Activated CD8-positive, alpha-beta memory T cell treated with anti-CD3 and anti-CD28 coated beads, Interleukin-2, amount 50 U/mL, for 4 hours (primary cell): ENCODE measurements around the gene ALDH1A1.
"Not testable (repeated sequence)": the region's sequence is repeated elsewhere in the genome, so short reads cannot be mapped to it uniquely, and the experiment has no call there.

ENCODE experiments used
- DNase-seq: peaks from one replicate; pipeline ENCODE4 v3.0.0-alpha.2; 2020

The ALDH1A1 gene

DNA sequence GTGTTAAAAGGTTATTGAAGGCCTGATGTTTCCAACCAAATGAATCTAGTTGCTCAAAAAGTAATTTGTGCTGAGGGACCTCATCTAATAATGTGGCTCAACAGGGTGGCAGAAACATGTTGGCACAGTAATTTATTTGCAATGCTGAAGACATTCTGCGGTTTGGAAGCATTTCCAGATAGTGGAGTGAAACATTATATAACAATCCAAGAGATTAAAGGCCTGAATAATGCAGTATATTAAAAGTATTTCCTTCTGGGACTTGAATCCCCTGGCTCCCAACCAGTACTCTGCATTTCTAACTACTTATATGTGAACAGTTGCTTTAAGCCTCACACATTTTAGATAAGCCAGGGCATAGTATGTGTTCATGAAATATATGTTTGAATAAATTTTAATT lies 25.9 kb upstream of the ALDH1A1 start:
- DNase-seq = no peak

DNA sequence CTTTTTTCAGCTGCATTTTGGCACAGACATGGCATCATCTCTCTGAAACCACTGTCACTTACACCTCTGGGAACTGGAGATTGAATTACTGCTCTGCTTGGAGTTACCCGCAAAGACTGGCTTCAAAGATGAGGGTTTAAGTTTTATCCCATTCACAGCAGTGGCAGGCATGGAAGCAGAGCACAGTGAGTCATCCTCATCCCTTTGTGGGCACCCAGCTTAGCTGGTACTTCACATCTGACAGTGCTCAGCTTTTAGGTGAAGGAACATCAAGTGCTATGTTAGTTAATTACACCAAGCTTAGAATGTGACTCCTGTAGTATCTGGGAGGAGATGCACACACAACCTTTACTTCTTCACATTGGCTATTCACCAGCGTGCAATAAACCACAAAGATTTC lies 24.8 kb upstream of the ALDH1A1 start:
- no peak for DNase-seq

DNA sequence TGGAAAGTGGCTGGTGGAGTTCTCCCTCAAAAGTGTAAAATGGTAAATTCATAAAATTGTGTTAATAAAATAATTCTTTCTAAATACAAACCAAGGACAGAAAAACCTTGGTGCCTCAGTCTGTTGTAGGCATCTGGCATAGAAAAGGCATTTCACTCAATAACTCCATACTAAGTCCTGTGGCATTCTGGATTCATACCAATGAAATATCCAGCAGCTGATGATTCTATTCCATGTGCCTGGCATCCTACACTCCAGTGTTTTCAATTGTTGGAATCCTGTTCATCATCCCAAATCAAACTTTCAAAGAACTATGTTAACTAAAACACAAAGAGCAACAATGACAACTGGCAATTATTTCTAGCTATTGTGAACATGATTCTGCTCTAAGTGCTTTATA lies 21.6 kb upstream of the ALDH1A1 start:
- no peak for DNase-seq

GRCh38 chr9:72972636-72973035 lies 19.8 kb upstream of the ALDH1A1 start:
- DNase-seq = no peak

GRCh38 chr9:72971411-72971810 lies 18.6 kb upstream of the ALDH1A1 start:
- no peak for DNase-seq

- no peak for DNase-seq
Observed at GRCh38 chr9:72960446-72960845, 7.6 kb upstream of the ALDH1A1 start.

- DNase-seq = no peak
Observed at GRCh38 chr9:72958485-72959281, 5.8 kb upstream of the ALDH1A1 start.

DNA sequence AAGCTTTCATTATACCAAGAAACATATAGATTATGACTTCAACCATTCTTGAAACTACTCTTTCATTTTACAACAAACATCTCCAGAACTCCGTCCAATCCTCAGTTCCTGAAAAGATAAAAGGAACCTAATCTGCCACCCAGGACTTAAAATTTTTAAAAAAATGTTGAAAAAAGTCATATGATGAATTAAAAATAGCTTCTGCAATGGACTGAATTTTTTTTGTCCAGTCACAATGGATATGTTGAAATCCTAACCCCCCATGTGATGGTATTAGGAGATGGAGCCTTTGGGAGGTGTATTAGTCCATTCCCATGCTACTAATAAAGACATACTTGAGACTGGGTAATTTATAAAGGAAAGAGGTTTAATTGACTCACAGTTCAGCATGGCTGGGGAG lies 2.7 kb upstream of the ALDH1A1 start:
- no peak for DNase-seq

DNA sequence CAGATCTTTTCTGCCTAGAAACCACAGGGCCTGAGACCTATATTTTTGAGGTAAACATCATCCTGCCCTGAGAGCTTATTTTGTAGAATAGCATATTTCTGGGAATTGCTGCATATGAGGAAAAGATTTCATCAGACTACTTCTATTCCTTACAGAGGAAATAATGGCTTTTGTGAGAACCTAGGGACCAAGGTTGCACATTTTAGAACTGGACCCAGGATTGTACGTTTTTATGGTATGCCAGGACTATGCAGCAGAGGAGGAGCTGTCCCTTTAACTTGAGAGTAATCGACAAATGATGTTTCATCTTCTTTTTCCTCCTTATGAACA lies 2.2 kb upstream of the ALDH1A1 start:
- DNase-seq = no peak

DNA sequence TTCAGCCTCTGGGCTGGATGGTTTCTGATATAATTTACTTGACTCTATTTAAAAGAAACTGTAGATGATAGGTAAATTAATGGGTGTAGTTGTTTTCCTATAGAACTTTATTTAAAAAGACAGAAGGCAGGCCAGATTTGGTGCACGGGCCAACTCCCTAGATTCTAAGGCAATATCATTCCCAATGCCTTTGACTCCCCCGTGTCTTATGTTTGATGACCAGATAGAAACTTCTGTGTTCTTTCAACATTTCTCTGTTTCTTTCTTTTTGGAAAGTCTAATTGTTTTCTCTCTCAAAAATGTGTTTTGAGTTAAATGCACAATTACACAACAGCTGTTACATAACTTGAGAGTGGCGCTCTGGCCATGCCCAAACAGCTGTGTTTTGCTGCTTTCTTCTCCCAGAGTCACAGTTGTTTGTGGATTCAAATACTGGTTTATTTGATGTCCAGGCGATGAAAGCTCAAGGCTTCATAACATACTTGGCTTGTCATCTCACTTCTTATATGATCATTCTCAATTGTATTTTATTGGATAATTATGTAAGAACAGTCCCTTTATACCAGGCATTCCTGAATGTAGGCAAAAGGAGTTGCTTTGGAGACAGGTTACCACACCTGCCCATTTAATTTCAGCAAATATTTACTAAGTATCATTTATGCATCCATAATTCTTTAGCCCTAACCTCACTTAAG lies 1.7 kb upstream of the ALDH1A1 start:
- no peak for DNase-seq

- DNase-seq = no peak
Observed at GRCh38 chr9:72952381-72952690, 517 bp downstream of the ALDH1A1 start.

DNA sequence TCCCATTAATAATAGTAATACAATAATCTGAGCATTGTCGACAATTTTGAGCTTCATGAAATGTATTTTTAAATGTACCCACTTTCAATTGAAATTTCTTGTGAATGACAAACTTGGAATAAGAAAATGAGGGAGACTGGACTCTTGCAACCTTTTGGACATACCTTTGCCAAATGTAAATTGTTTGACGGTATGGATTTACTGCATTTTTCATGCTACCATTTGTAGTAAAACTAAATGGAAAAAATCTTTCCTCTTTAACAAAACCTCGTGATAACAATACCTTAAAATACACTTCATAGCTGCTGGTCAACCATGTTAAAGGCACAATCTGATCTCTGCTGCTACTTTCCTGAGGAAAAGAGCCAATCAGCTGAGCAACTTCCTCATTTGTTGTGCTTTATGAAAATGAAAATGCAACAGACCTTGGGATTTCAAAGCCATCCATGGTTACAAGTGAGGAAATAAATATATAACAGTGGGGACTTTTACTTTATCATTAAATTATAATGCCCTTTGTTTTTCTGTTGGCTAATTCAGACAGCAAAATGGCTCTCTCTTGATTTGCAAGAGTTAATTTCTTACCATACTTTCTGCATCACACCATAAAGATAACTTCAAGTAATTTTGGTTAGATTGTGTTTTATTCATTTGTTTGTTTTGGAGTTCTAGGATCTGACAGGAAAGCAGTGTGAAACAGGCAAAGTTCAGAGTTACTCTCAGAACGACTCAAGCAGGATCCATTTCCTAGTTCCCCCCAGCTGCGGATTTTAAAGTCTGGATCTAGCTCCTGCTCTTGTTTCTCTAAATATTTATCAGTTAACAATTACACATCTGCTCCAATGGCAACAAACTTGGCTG lies 1.1 kb downstream of the ALDH1A1 start:
- no peak for DNase-seq

GRCh38 chr9:72950875-72951442 lies 1.9 kb downstream of the ALDH1A1 start:
- DNase-seq = no peak

- no peak for DNase-seq
Observed at GRCh38 chr9:72949918-72950325, 2.9 kb downstream of the ALDH1A1 start.

GRCh38 chr9:72949244-72949582 lies 3.6 kb downstream of the ALDH1A1 start:
- no peak for DNase-seq

- no peak for DNase-seq
Observed at GRCh38 chr9:72948575-72949243, 4.1 kb downstream of the ALDH1A1 start.

- DNase-seq = no peak
Observed at GRCh38 chr9:72947984-72948465, 4.8 kb downstream of the ALDH1A1 start.

DNA sequence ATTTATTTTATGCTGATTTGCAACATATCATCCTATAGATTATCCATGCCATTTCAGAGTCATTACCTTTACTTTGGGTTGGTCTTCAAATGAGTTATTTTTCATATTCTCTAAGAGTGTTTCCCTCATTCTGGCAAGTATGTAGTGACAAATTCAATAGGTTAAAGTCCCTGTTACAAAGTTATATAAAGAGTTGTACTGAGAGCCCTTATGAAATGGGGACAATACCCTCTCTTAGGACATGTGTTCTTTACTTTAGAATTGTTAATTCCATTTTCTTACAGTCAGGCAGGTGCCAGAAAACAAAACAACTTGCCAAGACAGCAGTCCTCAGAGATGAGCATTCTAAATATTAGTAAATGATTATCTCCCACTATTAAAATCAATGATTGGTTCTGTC lies 6.0 kb downstream of the ALDH1A1 start:
- no peak for DNase-seq

- DNase-seq = no peak
Observed at GRCh38 chr9:72946318-72946717, 6.5 kb downstream of the ALDH1A1 start.

GRCh38 chr9:72945391-72945790 lies 7.5 kb downstream of the ALDH1A1 start:
- no peak for DNase-seq

DNA sequence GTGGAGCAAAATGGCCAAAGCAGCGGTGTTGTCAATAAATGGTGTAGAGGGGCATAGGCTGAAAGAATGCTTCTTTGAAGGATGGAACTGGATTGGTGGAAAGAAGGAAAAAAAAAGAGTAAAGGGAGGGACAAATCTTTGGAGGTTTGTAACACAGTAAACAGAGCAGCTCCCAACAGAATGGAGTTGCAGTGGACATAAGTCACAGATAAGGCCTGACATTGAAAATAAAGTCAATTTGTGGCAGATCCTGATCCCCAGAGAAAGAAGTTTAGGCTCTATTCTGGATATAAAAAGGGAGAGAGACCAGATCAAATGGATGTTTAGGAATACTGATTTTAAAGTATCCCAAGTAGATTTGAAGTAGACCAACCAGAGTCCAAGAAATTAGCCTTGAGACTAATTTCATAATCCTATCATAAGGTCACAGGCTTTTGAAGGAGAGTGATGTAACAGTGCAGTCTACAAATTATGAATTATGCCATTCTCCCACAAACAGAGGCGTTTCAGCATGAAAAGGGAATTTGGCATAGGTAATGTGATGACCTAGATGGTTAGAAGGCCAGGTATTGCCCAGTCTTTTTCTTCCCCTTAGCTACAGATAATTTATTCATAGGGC lies 8.9 kb downstream of the ALDH1A1 start:
- no peak for DNase-seq

DNA sequence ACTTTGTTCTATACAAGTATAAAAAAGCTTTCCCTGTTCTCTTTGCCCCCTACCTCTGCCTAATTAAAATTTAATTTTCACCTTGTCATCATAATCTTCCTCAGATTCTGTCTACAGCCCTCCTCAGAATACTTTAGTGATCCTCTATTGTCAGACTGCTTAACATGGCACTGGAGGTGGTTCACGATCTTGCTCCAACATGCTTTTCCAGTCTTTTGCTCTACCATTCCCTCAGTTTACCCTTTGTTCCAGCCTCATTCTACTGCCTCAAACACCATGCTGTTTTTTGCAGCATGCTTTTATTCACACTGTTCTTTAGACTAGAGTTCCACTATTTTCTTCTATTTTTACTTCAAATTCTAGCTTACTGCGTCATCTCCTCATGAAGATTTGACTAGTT lies 10.4 kb downstream of the ALDH1A1 start:
- DNase-seq = no peak

DNA sequence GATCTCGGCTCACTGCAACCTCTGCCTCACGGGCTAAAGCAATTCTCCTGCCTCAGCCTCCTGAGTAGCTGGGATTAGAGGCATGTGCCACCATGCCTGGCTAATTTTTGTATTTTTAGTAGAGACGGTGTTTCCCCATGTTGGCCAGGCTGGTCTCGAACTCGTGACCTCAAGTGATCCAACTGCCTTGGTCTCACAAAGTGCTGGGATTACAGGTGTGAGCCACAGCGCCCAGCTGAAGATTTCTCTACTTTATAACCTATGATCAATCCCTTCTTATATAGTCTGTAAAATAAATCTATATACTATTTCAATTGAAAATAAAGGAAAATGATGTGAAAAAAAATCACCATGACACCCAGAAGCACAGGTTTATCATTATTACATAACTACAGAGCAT lies 13.3 kb downstream of the ALDH1A1 start:
- DNase-seq = not testable (repeated sequence)
